ENCODE results near the gene BCL3. TPM values are rescaled to one million over a fixed set of nuclear protein-coding genes. Genes with fewer than 3 reads are reported as not detected.
A peak's percentile ranks its signal among the peaks of the same experiment; 100 is the strongest.
"Not testable (repeated sequence)": the region's sequence is repeated elsewhere in the genome, so short reads cannot be mapped to it uniquely, and the experiment has no call there.

BCL3 gene
- total RNA-seq, 1 donor from 2014 or later, result not detected

DNA sequence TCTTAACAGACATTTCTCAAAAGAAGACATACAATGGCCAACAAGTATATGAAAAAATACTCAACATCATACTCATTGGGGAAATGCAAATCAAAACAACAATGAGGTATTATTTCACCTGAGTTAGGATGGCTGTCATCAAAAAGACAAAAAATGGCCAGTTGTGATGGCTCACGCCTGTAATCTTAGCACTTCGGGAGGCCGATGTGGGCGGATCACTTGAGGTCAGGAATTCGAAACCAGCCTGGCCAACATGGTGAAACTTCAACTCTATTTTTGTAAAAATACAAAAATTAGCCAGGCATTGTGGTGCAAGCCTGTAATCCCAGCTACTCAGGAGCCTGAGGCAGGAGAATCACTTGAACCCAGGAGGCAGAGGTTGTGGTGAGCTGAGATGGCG lies 27.6 kb upstream of the BCL3 start:
- H3K27ac ChIP-seq, result no peak overlapping the region
- H3K36me3 ChIP-seq, result no peaks in the 10 kb centered on the region
- H3K9me3 ChIP-seq (ENCODE audit: low read depth), result no peaks in the 10 kb centered on the region
- H3K27me3 ChIP-seq, result no peaks in the 10 kb centered on the region
- no peak overlapping the region for H3K4me3 Mint-ChIP-seq
- H3K4me3 ChIP-seq, result no peak overlapping the region
- H3K36me3 Mint-ChIP-seq, result no peaks in the 10 kb centered on the region
- no peak for DNase-seq (ENCODE audit: low spot score)
- no peaks in the 10 kb centered on the region for H3K9me3 Mint-ChIP-seq
- no peaks in the 10 kb centered on the region for H3F3A ChIP-seq (ENCODE audit: low read depth)
- peak overlapping the region; percentile 11 for H3K27ac Mint-ChIP-seq
- no peak overlapping the region for H2AFZ ChIP-seq (replicated peaks)
- no peaks in the 10 kb centered on the region for H3K79me2 ChIP-seq (ENCODE audit: low read depth)
- H3K4me2 ChIP-seq, result no peak overlapping the region
- H3K27me3 Mint-ChIP-seq (ENCODE audit: insufficient read depth, low read depth), result peaks cover 3% of the 10 kb centered on the region
- H3K9ac ChIP-seq, result no peak overlapping the region
- H3K4me1 Mint-ChIP-seq, result peaks cover 12% of the 10 kb centered on the region
- TF ChIP-seq EZH2 (IDR thresholded peaks at IDR 0.05), result no peak
- TF ChIP-seq EZH2phosphoT487 (IDR thresholded peaks at IDR 0.05), result no peak
- TF ChIP-seq, protein P1, sequence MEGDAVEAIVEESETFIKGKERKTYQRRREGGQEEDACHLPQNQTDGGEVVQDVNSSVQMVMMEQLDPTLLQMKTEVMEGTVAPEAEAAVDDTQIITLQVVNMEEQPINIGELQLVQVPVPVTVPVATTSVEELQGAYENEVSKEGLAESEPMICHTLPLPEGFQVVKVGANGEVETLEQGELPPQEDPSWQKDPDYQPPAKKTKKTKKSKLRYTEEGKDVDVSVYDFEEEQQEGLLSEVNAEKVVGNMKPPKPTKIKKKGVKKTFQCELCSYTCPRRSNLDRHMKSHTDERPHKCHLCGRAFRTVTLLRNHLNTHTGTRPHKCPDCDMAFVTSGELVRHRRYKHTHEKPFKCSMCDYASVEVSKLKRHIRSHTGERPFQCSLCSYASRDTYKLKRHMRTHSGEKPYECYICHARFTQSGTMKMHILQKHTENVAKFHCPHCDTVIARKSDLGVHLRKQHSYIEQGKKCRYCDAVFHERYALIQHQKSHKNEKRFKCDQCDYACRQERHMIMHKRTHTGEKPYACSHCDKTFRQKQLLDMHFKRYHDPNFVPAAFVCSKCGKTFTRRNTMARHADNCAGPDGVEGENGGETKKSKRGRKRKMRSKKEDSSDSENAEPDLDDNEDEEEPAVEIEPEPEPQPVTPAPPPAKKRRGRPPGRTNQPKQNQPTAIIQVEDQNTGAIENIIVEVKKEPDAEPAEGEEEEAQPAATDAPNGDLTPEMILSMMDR (IDR thresholded peaks at IDR 0.05), result no peak
- H3K4me1 ChIP-seq, result peaks cover 5% of the 10 kb centered on the region
- H4K20me1 ChIP-seq (ENCODE audit: low read depth), result no peaks in the 10 kb centered on the region

DNA sequence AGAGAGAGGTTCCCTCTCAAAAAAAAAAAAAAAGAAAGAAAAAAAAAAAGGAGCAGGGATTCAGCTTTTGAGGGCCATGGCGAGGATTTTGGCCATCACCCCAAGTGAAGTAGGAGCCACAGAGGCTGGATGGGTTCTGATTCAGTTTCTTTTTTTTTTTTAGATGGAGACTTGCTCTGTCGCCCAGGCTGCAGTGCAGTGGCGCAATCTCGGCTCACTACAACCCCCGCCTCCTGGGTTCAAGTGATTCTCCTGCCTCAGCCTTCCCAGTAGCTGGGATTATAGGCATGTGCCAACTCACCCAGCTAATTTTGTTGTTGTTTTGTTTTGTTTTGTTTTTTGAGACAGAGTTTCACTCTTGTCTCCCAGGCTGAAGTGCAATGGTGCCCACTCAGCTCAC lies 27.1 kb upstream of the BCL3 start:
- H3K4me3 Mint-ChIP-seq; H3K27me3 Mint-ChIP-seq (ENCODE audit: insufficient read depth, low read depth); DNase-seq (ENCODE audit: low spot score): not testable (repeated sequence)

DNA sequence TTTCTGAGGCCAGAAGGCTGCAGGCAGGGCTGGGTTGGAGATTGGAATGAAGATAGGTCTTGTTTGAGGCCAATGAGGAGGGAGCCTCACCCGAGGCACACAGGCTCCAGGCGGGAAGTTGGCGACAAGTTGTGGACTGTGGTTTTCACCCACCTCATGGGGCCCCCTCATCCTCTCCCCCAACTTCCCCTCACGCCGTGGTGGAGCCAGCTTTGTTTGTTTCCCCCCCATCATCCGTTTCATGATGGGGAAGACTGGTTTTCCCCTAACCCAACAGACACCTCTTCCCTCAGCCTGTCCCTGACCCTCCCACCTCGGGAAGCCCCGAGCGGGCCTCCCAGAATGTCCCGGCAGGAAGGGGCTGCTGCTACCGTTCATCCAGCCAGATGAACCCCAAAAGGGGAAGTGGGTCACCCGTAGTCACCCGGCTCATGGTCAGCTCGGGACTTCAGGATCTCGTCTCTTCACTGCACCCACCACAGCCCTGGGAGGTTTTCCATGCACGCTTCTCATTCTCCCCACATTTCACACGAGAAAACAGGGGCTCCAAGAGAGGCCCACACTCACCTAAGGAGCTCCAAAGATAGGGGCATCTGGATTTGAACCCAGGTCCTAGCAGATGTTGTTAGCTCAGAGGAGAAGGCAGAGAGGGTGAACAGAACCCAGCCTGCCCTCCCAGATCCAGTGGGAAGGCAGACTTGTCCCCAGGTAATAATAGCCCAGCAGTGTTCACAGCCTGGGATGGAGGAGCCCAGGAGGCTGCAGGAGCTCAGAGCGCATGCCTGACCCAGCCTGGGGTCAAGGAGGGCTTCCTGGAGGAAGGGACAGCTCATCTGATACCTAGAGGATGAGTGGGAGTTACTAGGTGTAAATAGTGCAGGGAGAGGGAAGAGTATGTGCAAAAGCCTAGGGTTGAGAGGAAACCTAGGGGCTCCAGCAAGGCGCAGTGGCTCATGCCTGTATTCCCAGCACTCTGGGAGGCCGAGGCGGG lies 26.1 kb upstream of the BCL3 start:
- Histone ChIP-seq H3K27me3 (no peaks in the 10 kb centered on the region), H3K79me2 (ENCODE audit: low read depth) (no peaks in the 10 kb centered on the region), H4K20me1 (ENCODE audit: low read depth) (no peaks in the 10 kb centered on the region), H3K9me3 (ENCODE audit: low read depth) (no peaks in the 10 kb centered on the region), H3K36me3 (no peaks in the 10 kb centered on the region), H3F3A (ENCODE audit: low read depth) (no peaks in the 10 kb centered on the region), H3K9ac (no peak overlapping the region), H2AFZ (replicated peaks) (no peak overlapping the region), H3K4me2 (no peak overlapping the region), H3K27ac (no peak overlapping the region), H3K4me3 (no peak overlapping the region), H3K4me1 (peaks cover 5% of the 10 kb centered on the region)
- Mint-ChIP-seq H3K27me3 (ENCODE audit: insufficient read depth, low read depth) (peaks cover 3% of the 10 kb centered on the region), H3K4me1 (peaks cover 12% of the 10 kb centered on the region), H3K27ac (no peak overlapping the region), H3K36me3 (no peaks in the 10 kb centered on the region), H3K4me3 (no peak overlapping the region), H3K9me3 (no peaks in the 10 kb centered on the region)
- TF ChIP-seq EZH2 (IDR thresholded peaks at IDR 0.05) (no peak), EZH2phosphoT487 (IDR thresholded peaks at IDR 0.05) (no peak)
- TF ChIP-seq, protein P1 (IDR thresholded peaks at IDR 0.05), result no peak
- DNase-seq (ENCODE audit: low spot score), result no peak

More for the DNA sequence above, 27.1 kb upstream of the BCL3 start:
- not testable (repeated sequence) for H3K9me3 ChIP-seq (ENCODE audit: low read depth); H3K27ac Mint-ChIP-seq; H3K4me3 ChIP-seq; H3K36me3 ChIP-seq; H3K27me3 ChIP-seq; H3K4me2 ChIP-seq; H2AFZ ChIP-seq (replicated peaks); H4K20me1 ChIP-seq (ENCODE audit: low read depth); H3K27ac ChIP-seq; H3K36me3 Mint-ChIP-seq; H3K79me2 ChIP-seq (ENCODE audit: low read depth); H3K9ac ChIP-seq; H3F3A ChIP-seq (ENCODE audit: low read depth); H3K9me3 Mint-ChIP-seq; H3K4me1 ChIP-seq
- H3K4me1 Mint-ChIP-seq, result peaks cover 12% of the 10 kb centered on the region
